Liver (tissue), 3 donors: ENCODE measurements around the gene SAMD4A.

ENCODE experiments used
- CTCF ChIP-seq: fragments of 150-350 bp; IDR thresholded peaks from 2 replicates; pipeline ENCODE4 v1.5.1; 2017; ENCODE audit warnings: improper control_type of control experiment, low read depth, low read length; ENCODE audit not compliant: missing input control
- EGR1 ChIP-seq, 2 donors: IDR thresholded peaks; 2 replicates each; pipeline ENCODE4 v1.6.1; 2016 to 2018; ENCODE audit warnings: antibody characterized with exemption in 2 of 2, low read depth in 2 of 2
- FOXA1 ChIP-seq: IDR thresholded peaks from 2 replicates; pipeline ENCODE4 v1.6.1; 2016; ENCODE audit warnings: antibody characterized with exemption
- JUND ChIP-seq, 2 donors: IDR thresholded peaks; 2 replicates each; pipeline ENCODE4 v1.6.1; 2016; ENCODE audit warnings: antibody characterized with exemption in 2 of 2
- NR2F2 ChIP-seq: IDR thresholded peaks from 2 replicates; pipeline ENCODE4 v1.6.1; 2016; ENCODE audit warnings: antibody characterized with exemption
- RAD21 ChIP-seq, 2 donors: IDR thresholded peaks; 2 replicates each; pipeline ENCODE4 v1.6.1; 2016; ENCODE audit warnings: antibody characterized with exemption in 2 of 2, mild to moderate bottlenecking in 2 of 2
- TAF1 ChIP-seq: conservative IDR thresholded peaks from 2 replicates; pipeline ENCODE4 v1.6.1; 2016; ENCODE audit warnings: antibody characterized with exemption, mild to moderate bottlenecking
- YY1 ChIP-seq: IDR thresholded peaks from 2 replicates; pipeline ENCODE4 v1.6.1; 2016; ENCODE audit warnings: antibody characterized with exemption, mild to moderate bottlenecking
- TF ChIP-seq, protein P1 (sequence below): IDR thresholded peaks from 2 replicates; pipeline ENCODE4 v1.6.1; 2016; ENCODE audit warnings: antibody characterized with exemption, mild to moderate bottlenecking
- donor health status: healthy.
- donor health status: healthy.

DNA sequence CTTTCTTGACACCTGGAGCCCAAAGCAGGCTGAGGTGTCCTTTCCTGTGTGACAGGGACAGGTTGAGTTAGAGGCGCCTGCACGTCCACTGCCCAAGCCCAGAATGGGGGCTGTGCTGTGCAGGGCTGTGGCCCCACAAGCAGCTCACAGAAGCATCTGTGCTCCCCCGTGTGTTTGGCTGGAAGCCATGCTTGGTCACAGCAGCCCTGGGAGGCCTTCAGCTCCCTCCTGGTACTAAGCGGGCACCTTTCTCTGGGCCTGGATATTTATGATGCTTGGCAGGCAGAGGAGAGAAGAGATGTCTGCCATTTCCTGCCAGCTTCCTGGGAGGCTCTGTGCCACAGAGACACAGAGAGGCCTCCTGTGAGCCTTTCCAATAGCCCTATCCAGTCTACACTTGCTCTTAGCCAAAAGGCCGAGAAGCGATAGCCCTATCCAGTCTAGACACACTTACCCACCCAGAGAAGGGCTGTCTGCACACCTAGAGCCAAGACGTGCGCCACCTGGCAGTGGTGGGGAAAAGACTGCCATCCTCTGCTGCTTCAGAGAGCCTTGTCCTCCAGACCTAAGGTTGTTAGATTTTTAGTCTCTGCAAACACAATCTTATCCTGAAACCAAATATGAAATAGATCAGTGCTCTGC is 218.3 kb downstream of the SAMD4A start:
- TF ChIP-seq CTCF: no peak
- TF ChIP-seq EGR1 (IDR thresholded peaks at IDR 0.05; ENCODE audit: low read depth in 2 of 2): no peak
- TF ChIP-seq, protein P1, sequence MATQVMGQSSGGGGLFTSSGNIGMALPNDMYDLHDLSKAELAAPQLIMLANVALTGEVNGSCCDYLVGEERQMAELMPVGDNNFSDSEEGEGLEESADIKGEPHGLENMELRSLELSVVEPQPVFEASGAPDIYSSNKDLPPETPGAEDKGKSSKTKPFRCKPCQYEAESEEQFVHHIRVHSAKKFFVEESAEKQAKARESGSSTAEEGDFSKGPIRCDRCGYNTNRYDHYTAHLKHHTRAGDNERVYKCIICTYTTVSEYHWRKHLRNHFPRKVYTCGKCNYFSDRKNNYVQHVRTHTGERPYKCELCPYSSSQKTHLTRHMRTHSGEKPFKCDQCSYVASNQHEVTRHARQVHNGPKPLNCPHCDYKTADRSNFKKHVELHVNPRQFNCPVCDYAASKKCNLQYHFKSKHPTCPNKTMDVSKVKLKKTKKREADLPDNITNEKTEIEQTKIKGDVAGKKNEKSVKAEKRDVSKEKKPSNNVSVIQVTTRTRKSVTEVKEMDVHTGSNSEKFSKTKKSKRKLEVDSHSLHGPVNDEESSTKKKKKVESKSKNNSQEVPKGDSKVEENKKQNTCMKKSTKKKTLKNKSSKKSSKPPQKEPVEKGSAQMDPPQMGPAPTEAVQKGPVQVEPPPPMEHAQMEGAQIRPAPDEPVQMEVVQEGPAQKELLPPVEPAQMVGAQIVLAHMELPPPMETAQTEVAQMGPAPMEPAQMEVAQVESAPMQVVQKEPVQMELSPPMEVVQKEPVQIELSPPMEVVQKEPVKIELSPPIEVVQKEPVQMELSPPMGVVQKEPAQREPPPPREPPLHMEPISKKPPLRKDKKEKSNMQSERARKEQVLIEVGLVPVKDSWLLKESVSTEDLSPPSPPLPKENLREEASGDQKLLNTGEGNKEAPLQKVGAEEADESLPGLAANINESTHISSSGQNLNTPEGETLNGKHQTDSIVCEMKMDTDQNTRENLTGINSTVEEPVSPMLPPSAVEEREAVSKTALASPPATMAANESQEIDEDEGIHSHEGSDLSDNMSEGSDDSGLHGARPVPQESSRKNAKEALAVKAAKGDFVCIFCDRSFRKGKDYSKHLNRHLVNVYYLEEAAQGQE: no peak
- no peak for TF ChIP-seq RAD21 (IDR thresholded peaks at IDR 0.05)
- TF ChIP-seq TAF1: no peak
- no peak for TF ChIP-seq NR2F2
- TF ChIP-seq JUND (IDR thresholded peaks at IDR 0.05): no peak
- TF ChIP-seq FOXA1: no peak
- no peak for TF ChIP-seq YY1
